Endodermal cell (in vitro differentiated cells): ENCODE results near the gene TBC1D2B. TPM values are rescaled to one million over a fixed set of nuclear protein-coding genes. Genes with fewer than 3 reads are reported as not detected.

Experiments
- DNase-seq: peaks from one replicate; pipeline ENCODE4 v3.0.0-alpha.2; 2017
- H3K27ac ChIP-seq: 2 replicates; pipeline ENCODE4 v1.5.1; 2013; ENCODE audit warnings: mild to moderate bottlenecking, low read depth, low read length, moderate library complexity
- H3K27me3 ChIP-seq: 2 replicates; pipeline ENCODE4 v1.6.1; 2013; ENCODE audit warnings: mild to moderate bottlenecking, low read length, moderate library complexity; ENCODE audit not compliant: insufficient read depth, control insufficient read depth, poor library complexity, severe bottlenecking
- H3K36me3 ChIP-seq: 2 replicates; pipeline ENCODE4 v1.7.0; 2013; ENCODE audit warnings: mild to moderate bottlenecking, low read length, moderate library complexity; ENCODE audit not compliant: control insufficient read depth, insufficient read depth
- H3K4me1 ChIP-seq: one replicate; pipeline ENCODE4 v1.7.0; 2013; ENCODE audit warnings: low read length; ENCODE audit not compliant: control insufficient read depth, insufficient read depth
- H3K4me3 ChIP-seq: 2 replicates; pipeline ENCODE4 v1.5.1; 2013; ENCODE audit warnings: mild to moderate bottlenecking, low read length, moderate library complexity
- H3K9ac ChIP-seq: 2 replicates; pipeline ENCODE4 v1.6.1; 2013; ENCODE audit warnings: mild to moderate bottlenecking, low read length, moderate library complexity; ENCODE audit not compliant: poor library complexity, severe bottlenecking; ENCODE audit errors: extremely low read depth
- H3K9me3 ChIP-seq: 2 replicates; pipeline ENCODE4 v1.6.1; 2013; ENCODE audit warnings: mild to moderate bottlenecking, low read length, moderate library complexity; ENCODE audit not compliant: control insufficient read depth
- H3K27ac Mint-ChIP-seq: 2 replicates; pipeline ENCODE4 v1.8.0; 2020; ENCODE audit warnings: mixed read lengths
- H3K27me3 Mint-ChIP-seq: 2 replicates; pipeline ENCODE4 v1.8.0; 2021; ENCODE audit warnings: mild to moderate bottlenecking, mixed read lengths; ENCODE audit not compliant: insufficient read depth
- H3K36me3 Mint-ChIP-seq: 2 replicates; pipeline ENCODE4 v1.8.0; 2020; ENCODE audit warnings: low read depth, mixed read lengths
- H3K4me1 Mint-ChIP-seq: 2 replicates; pipeline ENCODE4 v1.8.0; 2020; ENCODE audit warnings: mixed read lengths
- H3K4me3 Mint-ChIP-seq: 2 replicates; pipeline ENCODE4 v1.8.0; 2020; ENCODE audit warnings: mild to moderate bottlenecking, moderate library complexity, mixed read lengths
- H3K9me3 Mint-ChIP-seq: 2 replicates; pipeline ENCODE4 v1.8.0; 2020; ENCODE audit warnings: mild to moderate bottlenecking, mixed read lengths
- CTCF ChIP-seq: fragments of 200-600 bp; sonication (generic); conservative IDR thresholded peaks from 2 replicates; pipeline ENCODE4 v1.5.0; 2021; ENCODE audit warnings: antibody characterized with exemption, mild to moderate bottlenecking
- WGBS, 2 experiments: methylation state at CpG; one replicate each; pipeline versions ENCODE4 v1.1.5 to v1.1.7; 2013; ENCODE audit warnings: missing lambda C conversion rate in 2 of 2, mixed read lengths in 1 of 2; ENCODE audit not compliant: insufficient coverage in 1 of 2, insufficient read length in 1 of 2; 5-methylcytosine and 5-hydroxymethylcytosine counted together
- total RNA-seq, 2 donors: library from RNA; stranded (reverse); fragmentation: NEBNext Ultra II Directional in 1 of 2; extraction: Animal tissue kit (Norgen Biotek cat#: 25700) in 1 of 2; gene quantifications; 2 replicates in 1 of 2; 3 replicates in 1 of 2; pipeline ENCODE4 v1.2.1, GENCODE V29; 2021

The TBC1D2B gene
- total RNA-seq, 2 donors from 2014 or later, result 13.8 to 23.8 TPM

DNA sequence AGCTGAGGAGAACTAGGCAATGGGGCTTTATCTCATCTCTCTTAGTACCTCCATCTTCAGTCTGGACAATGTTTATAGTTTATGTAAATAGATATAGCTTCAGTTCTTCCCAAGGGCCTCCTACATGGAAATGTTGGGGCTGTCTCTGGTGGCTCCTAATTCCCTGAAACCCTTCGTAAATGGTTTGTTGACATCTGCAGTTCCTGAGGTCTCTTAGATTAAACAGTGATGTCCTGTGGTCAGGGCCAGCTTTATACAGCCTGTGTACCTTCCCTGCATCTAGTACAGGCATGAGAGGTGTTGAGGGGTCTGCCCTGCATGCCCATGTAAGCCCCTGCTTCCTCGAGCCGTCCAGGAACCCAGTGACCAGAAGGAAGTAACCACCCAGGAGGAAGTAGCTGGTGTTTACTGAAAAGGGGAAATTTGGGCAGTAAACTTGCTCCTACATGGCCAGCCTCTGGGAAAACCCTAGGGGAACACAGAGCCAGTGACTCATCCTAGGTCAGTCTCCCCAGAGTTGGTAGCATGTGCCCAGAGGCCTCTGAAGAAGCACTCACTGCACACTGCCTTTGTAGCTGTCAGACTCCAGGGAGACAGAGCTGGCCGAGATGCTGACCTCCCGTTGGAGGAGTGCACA lies 4.7 kb upstream of the TBC1D2B start:
- WGBS, 2 experiments, result 90 to 92% methylated on average over 5 of the region's 5 CpGs
- no peak overlapping the region for H3K4me3 ChIP-seq
- no peaks in the 10 kb centered on the region for H3K27me3 Mint-ChIP-seq
- no peak overlapping the region for H3K9ac ChIP-seq
- no peaks in the 10 kb centered on the region for H3K9me3 Mint-ChIP-seq
- no peaks in the 10 kb centered on the region for H3K36me3 Mint-ChIP-seq
- H3K4me1 Mint-ChIP-seq, result no peaks in the 10 kb centered on the region
- H3K4me3 Mint-ChIP-seq, result no peak overlapping the region
- no peaks in the 10 kb centered on the region for H3K9me3 ChIP-seq
- DNase-seq, result no peak
- no peak overlapping the region for H3K27ac Mint-ChIP-seq
- H3K4me1 ChIP-seq, result no peaks in the 10 kb centered on the region
- H3K36me3 ChIP-seq, result no peaks in the 10 kb centered on the region
- no peak overlapping the region for H3K27ac ChIP-seq
- peaks cover 4% of the 10 kb centered on the region for H3K27me3 ChIP-seq
- no peak for TF ChIP-seq CTCF

- Mint-ChIP-seq H3K4me3 (no peak overlapping the region), H3K27ac (no peak overlapping the region), H3K27me3 (no peaks in the 10 kb centered on the region), H3K9me3 (no peaks in the 10 kb centered on the region), H3K36me3 (no peaks in the 10 kb centered on the region), H3K4me1 (peaks cover 8% of the 10 kb centered on the region)
- Histone ChIP-seq H3K9me3 (no peaks in the 10 kb centered on the region), H3K9ac (no peak overlapping the region), H3K27ac (no peak overlapping the region), H3K27me3 (peaks cover 4% of the 10 kb centered on the region), H3K4me3 (no peak overlapping the region), H3K4me1 (no peaks in the 10 kb centered on the region), H3K36me3 (no peaks in the 10 kb centered on the region)
- DNase-seq, result no peak
- TF ChIP-seq CTCF, result no peak
- 90 to 93% methylated on average over 6 to 8 of the region's 8 CpGs for WGBS, 2 experiments
Measured at GRCh38 chr15:78080088-78080460, 2.6 kb upstream of the TBC1D2B start.

DNA sequence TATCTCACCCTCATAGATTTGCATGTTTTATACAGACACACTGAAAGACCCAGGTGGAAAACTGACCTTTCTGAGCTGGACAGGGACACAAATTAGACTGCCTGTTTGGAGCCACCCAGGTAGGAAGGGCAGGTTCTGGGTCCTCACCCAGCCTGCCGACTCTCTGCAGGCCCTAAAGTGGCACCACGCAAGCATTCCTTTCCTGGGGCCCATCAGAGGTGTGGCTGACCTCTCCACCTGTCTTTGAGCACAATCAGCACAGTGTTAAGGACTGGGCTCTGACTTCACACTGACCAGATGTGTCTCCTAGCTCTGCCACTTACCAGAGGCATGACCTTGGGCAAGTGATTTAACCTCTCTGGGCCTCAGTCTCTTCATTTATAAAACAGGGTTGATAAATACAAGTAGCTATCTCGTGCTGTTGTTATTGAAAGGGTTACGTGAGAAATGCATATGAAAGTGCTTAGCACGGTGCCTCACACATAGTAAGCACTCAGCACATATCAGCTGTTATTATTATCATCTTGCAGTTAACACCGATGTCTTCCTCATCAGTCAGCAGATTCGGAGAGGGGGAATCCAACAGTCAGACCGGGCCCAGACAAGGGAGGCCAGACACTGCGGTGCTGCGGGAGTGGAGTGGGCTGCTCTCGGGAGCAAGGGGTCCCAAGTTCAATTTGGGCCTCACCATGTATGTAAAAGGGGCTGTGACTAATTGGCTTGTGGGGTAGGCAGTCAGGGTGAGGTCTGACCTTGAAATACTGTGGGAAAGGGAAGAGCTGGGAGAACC lies 2.0 kb upstream of the TBC1D2B start:
- no peak overlapping the region for H3K27ac Mint-ChIP-seq
- no peaks in the 10 kb centered on the region for H3K36me3 Mint-ChIP-seq
- H3K4me3 ChIP-seq, result no peak overlapping the region
- H3K9me3 Mint-ChIP-seq, result no peaks in the 10 kb centered on the region
- H3K27ac ChIP-seq, result no peak overlapping the region
- H3K9me3 ChIP-seq, result no peaks in the 10 kb centered on the region
- H3K9ac ChIP-seq, result no peak overlapping the region
- no peaks in the 10 kb centered on the region for H3K4me1 ChIP-seq
- peaks cover 4% of the 10 kb centered on the region for H3K27me3 ChIP-seq
- WGBS, 2 experiments, result 95 to 96% methylated on average over 10 to 11 of the region's 11 CpGs
- no peak overlapping the region for H3K4me3 Mint-ChIP-seq
- peaks cover 8% of the 10 kb centered on the region for H3K4me1 Mint-ChIP-seq
- H3K27me3 Mint-ChIP-seq, result no peaks in the 10 kb centered on the region
- no peaks in the 10 kb centered on the region for H3K36me3 ChIP-seq
- no peak for TF ChIP-seq CTCF
- DNase-seq, result no peak
